Neural progenitor cell (in vitro differentiated cells): Measurements from ENCODE around the gene TRIM69. TPM values are rescaled to one million over a fixed set of nuclear protein-coding genes. Genes with fewer than 3 reads are reported as not detected.

Experiments used
- DNase-seq: peaks from one replicate; pipeline ENCODE4 v3.0.0-alpha.2; 2016; ENCODE audit warnings: low spot score
- H2AFZ ChIP-seq: fragments of 200-600 bp; sonication (generic); replicated peaks from 2 replicates; pipeline ENCODE4 v1.6.1; 2016; ENCODE audit warnings: antibody characterized with exemption
- H3F3A ChIP-seq: fragments of 200-600 bp; sonication (generic); 2 replicates; pipeline ENCODE4 v1.6.1; 2016; ENCODE audit warnings: antibody characterized with exemption, low read depth
- H3K27ac ChIP-seq: fragments of 200-600 bp; sonication (generic); 2 replicates; pipeline ENCODE4 v1.5.1; 2016; ENCODE audit warnings: mild to moderate bottlenecking
- H3K27me3 ChIP-seq: fragments of 200-600 bp; sonication (generic); 2 replicates; pipeline ENCODE4 v1.6.1; 2016; ENCODE audit warnings: mild to moderate bottlenecking, moderate library complexity
- H3K36me3 ChIP-seq: fragments of 200-600 bp; sonication (generic); 2 replicates; pipeline ENCODE4 v1.5.1; 2016
- H3K4me1 ChIP-seq: fragments of 200-600 bp; sonication (generic); 2 replicates; pipeline ENCODE4 v1.6.1; 2016; ENCODE audit warnings: mixed run types
- H3K4me2 ChIP-seq: fragments of 200-600 bp; sonication (generic); 2 replicates; pipeline ENCODE4 v1.6.1; 2016
- H3K4me3 ChIP-seq: fragments of 200-600 bp; sonication (generic); 2 replicates; pipeline ENCODE4 v1.5.1; 2016
- H3K79me2 ChIP-seq: fragments of 200-600 bp; sonication (generic); 2 replicates; pipeline ENCODE4 v1.6.1; 2016; ENCODE audit warnings: low read depth
- H3K9ac ChIP-seq: fragments of 200-600 bp; sonication (generic); 2 replicates; pipeline ENCODE4 v1.6.1; 2016
- H3K9me3 ChIP-seq: fragments of 200-600 bp; sonication (generic); 2 replicates; pipeline ENCODE4 v1.5.1; 2016; ENCODE audit warnings: low read depth
- H4K20me1 ChIP-seq: fragments of 200-600 bp; sonication (generic); 2 replicates; pipeline ENCODE4 v1.6.1; 2016; ENCODE audit warnings: low read depth
- H3K27ac Mint-ChIP-seq: 3 replicates; pipeline ENCODE4 v1.8.0; 2021; ENCODE audit warnings: mixed read lengths
- H3K27me3 Mint-ChIP-seq: 2 replicates; pipeline ENCODE4 v1.8.0; 2022; ENCODE audit warnings: low read depth, mild to moderate bottlenecking, inconsistent platforms, moderate library complexity, mixed read lengths; ENCODE audit not compliant: insufficient read depth
- H3K36me3 Mint-ChIP-seq: 3 replicates; pipeline ENCODE4 v1.8.0; 2021; ENCODE audit warnings: mixed read lengths
- H3K4me1 Mint-ChIP-seq: 3 replicates; pipeline ENCODE4 v1.8.0; 2021; ENCODE audit warnings: mixed read lengths
- H3K4me3 Mint-ChIP-seq: 3 replicates; pipeline ENCODE4 v1.8.0; 2021; ENCODE audit warnings: mild to moderate bottlenecking, moderate library complexity, mixed read lengths
- H3K9me3 Mint-ChIP-seq: 3 replicates; pipeline ENCODE4 v1.8.0; 2020; ENCODE audit warnings: mixed read lengths
- CTCF ChIP-seq: fragments of 200-600 bp; sonication (generic); IDR thresholded peaks from 2 replicates; pipeline ENCODE4 v1.5.1; 2017; ENCODE audit warnings: antibody characterized with exemption, mild to moderate bottlenecking
- EZH2 ChIP-seq: fragments of 200-600 bp; sonication (generic); IDR thresholded peaks from 2 replicates; pipeline ENCODE4 v1.6.1; 2017; ENCODE audit warnings: antibody characterized with exemption, mild to moderate bottlenecking, moderate library complexity
- EZH2phosphoT487 ChIP-seq: fragments of 200-600 bp; sonication (generic); IDR thresholded peaks from 2 replicates; pipeline ENCODE4 v1.6.1; 2017; ENCODE audit warnings: antibody characterized with exemption
- total RNA-seq: library from RNA; depleted of rRNA; stranded (reverse); fragments of >200 nt; gene quantifications from 2 replicates; pipeline ENCODE4 v1.2.3, GENCODE V29; 2015; ENCODE audit warnings: low replicate concordance

The TRIM69 gene
- total RNA-seq, 1 donor from 2014 or later: 0.51 TPM

- TF ChIP-seq EZH2 (no peak), CTCF (no peak), EZH2phosphoT487 (no peak)
- Mint-ChIP-seq H3K9me3 (no peaks in the 10 kb centered on the region), H3K27ac (no peak overlapping the region), H3K27me3 (no peaks in the 10 kb centered on the region), H3K4me3 (peak overlapping the region; percentile 97), H3K4me1 (peaks cover 19% of the 10 kb centered on the region), H3K36me3 (peaks cover 9% of the 10 kb centered on the region)
- DNase-seq: no peak
- H3K9ac ChIP-seq: no peak overlapping the region
- peak overlapping the region; percentile 80 for H3K4me3 ChIP-seq
- no peaks in the 10 kb centered on the region for H3K9me3 ChIP-seq
- peaks cover 21% of the 10 kb centered on the region for H3K27me3 ChIP-seq
- peak overlapping the region; percentile 92 for H3K4me2 ChIP-seq
- H2AFZ ChIP-seq: no peak overlapping the region
- no peak overlapping the region for H3K27ac ChIP-seq
- H3K4me1 ChIP-seq: no peaks in the 10 kb centered on the region
- H4K20me1 ChIP-seq: no peaks in the 10 kb centered on the region
- no peaks in the 10 kb centered on the region for H3K79me2 ChIP-seq
- H3F3A ChIP-seq: no peaks in the 10 kb centered on the region
- no peaks in the 10 kb centered on the region for H3K36me3 ChIP-seq
These were observed 23.9 kb upstream of the TRIM69 start for GRCh38 chr15:44712346-44713005.

- Histone ChIP-seq H3K27me3 (peaks cover 21% of the 10 kb centered on the region), H2AFZ (no peak overlapping the region), H3K9ac (no peak overlapping the region), H3K4me2 (no peak overlapping the region), H3K27ac (no peak overlapping the region), H3K79me2 (no peaks in the 10 kb centered on the region), H3F3A (no peaks in the 10 kb centered on the region), H3K4me3 (no peak overlapping the region), H3K36me3 (no peaks in the 10 kb centered on the region), H4K20me1 (no peaks in the 10 kb centered on the region), H3K4me1 (no peaks in the 10 kb centered on the region), H3K9me3 (no peaks in the 10 kb centered on the region)
- H3K4me1 Mint-ChIP-seq: peaks cover 19% of the 10 kb centered on the region
- peaks cover 12% of the 10 kb centered on the region for H3K36me3 Mint-ChIP-seq
- no peak overlapping the region for H3K27ac Mint-ChIP-seq
- no peaks in the 10 kb centered on the region for H3K27me3 Mint-ChIP-seq
- no peaks in the 10 kb centered on the region for H3K9me3 Mint-ChIP-seq
- no peak for DNase-seq
- TF ChIP-seq EZH2 (no peak), CTCF (peak; percentile 38), EZH2phosphoT487 (no peak)
- H3K4me3 Mint-ChIP-seq: peak overlapping the region; percentile 97
These were observed 23.0 kb upstream of the TRIM69 start for GRCh38 chr15:44713006-44713966.

DNA sequence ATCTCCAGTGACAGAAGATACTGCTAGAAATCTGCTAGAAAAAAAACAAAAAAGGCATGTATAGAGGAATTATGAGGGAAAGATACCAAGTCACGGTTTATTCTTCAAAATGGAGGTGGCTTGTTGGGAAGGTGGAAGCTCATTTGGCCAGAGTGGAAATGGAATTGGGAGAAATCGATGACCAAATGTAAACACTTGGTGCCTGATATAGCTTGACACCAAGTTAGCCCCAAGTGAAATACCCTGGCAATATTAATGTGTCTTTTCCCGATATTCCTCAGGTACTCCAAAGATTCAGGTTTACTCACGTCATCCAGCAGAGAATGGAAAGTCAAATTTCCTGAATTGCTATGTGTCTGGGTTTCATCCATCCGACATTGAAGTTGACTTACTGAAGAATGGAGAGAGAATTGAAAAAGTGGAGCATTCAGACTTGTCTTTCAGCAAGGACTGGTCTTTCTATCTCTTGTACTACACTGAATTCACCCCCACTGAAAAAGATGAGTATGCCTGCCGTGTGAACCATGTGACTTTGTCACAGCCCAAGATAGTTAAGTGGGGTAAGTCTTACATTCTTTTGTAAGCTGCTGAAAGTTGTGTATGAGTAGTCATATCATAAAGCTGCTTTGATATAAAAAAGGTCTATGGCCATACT lies 21.1 kb upstream of the TRIM69 start:
- H3K27ac Mint-ChIP-seq: no peak overlapping the region
- no peaks in the 10 kb centered on the region for H4K20me1 ChIP-seq
- H3K27ac ChIP-seq: no peak overlapping the region

More for the DNA sequence above, 21.1 kb upstream of the TRIM69 start:
- Histone ChIP-seq H3K4me3 (no peak overlapping the region), H3K4me2 (no peak overlapping the region), H3K9ac (no peak overlapping the region), H3K27me3 (peaks cover 21% of the 10 kb centered on the region), H3K79me2 (no peaks in the 10 kb centered on the region), H3F3A (no peaks in the 10 kb centered on the region), H3K9me3 (no peaks in the 10 kb centered on the region), H2AFZ (no peak overlapping the region), H3K36me3 (no peaks in the 10 kb centered on the region), H3K4me1 (no peaks in the 10 kb centered on the region)
- Mint-ChIP-seq H3K4me1 (peaks cover 16% of the 10 kb centered on the region), H3K27me3 (peaks cover 2% of the 10 kb centered on the region), H3K4me3 (no peak overlapping the region), H3K36me3 (peaks cover 12% of the 10 kb centered on the region), H3K9me3 (no peaks in the 10 kb centered on the region)
- DNase-seq: peak; percentile 11
- TF ChIP-seq EZH2: no peak
- no peak for TF ChIP-seq EZH2phosphoT487
- no peak for TF ChIP-seq CTCF
